Stimulated activated CD8-positive, alpha-beta memory T cell treated with anti-CD3 and anti-CD28 coated beads, Interleukin-7, amount 100 ng/mL, for 1 hour (primary cell): ENCODE measurements around the gene HEATR5B.
"Not testable (repeated sequence)": the region's sequence is repeated elsewhere in the genome, so short reads cannot be mapped to it uniquely, and the experiment has no call there.

Experiments used
- DNase-seq, 2 donors: peaks; one replicate each; pipeline ENCODE4 v3.0.0-alpha.2; 2020; ENCODE audit warnings: low read depth in 2 of 2

HEATR5B gene

GRCh38 chr2:37061776-37062175 lies 22.4 kb downstream of the HEATR5B start:
- DNase-seq = no peak

- no peak for DNase-seq
These were observed 23.0 kb downstream of the HEATR5B start for GRCh38 chr2:37061013-37061711.

- no peak for DNase-seq
These were observed 23.7 kb downstream of the HEATR5B start for GRCh38 chr2:37060446-37060845.

GRCh38 chr2:37059841-37060240 lies 24.3 kb downstream of the HEATR5B start:
- no peak for DNase-seq

- DNase-seq = no peak
These were observed 31.4 kb downstream of the HEATR5B start for GRCh38 chr2:37052600-37053332.

- DNase-seq = no peak
These were observed 44.6 kb downstream of the HEATR5B start for GRCh38 chr2:37039580-37039979.

GRCh38 chr2:37037771-37038170 lies 46.4 kb downstream of the HEATR5B start:
- DNase-seq = no peak

GRCh38 chr2:37029758-37030157 lies 54.4 kb downstream of the HEATR5B start:
- DNase-seq = no peak

- no peak for DNase-seq
These were observed 58.1 kb downstream of the HEATR5B start for GRCh38 chr2:37026050-37026449.

- DNase-seq = no peak
These were observed 63.0 kb downstream of the HEATR5B start for GRCh38 chr2:37020887-37021796.

- DNase-seq = no peak
These were observed 63.8 kb downstream of the HEATR5B start for GRCh38 chr2:37020212-37020886.

- DNase-seq = no peak
These were observed 70.9 kb downstream of the HEATR5B start for GRCh38 chr2:37013315-37013641.

- DNase-seq = no peak
These were observed 73.0 kb downstream of the HEATR5B start for GRCh38 chr2:37011130-37011529.

GRCh38 chr2:37005118-37005868 lies 78.9 kb downstream of the HEATR5B start:
- DNase-seq = no peak

GRCh38 chr2:37000988-37001556 lies 83.1 kb downstream of the HEATR5B start:
- no peak for DNase-seq

- DNase-seq = no peak
These were observed 83.9 kb downstream of the HEATR5B start for GRCh38 chr2:37000318-37000717.

- not testable (repeated sequence) for DNase-seq
These were observed 84.8 kb downstream of the HEATR5B start for GRCh38 chr2:36999416-36999815.

GRCh38 chr2:36993841-36994620 lies 90.1 kb downstream of the HEATR5B start:
- no peak for DNase-seq

GRCh38 chr2:36988008-36988407 lies 96.2 kb downstream of the HEATR5B start:
- DNase-seq = no peak

GRCh38 chr2:36982467-36982866 lies 101.7 kb downstream of the HEATR5B start:
- DNase-seq = no peak
